ENCODE results near the gene VAV1. TPM values are rescaled to one million over a fixed set of nuclear protein-coding genes. Genes with fewer than 3 reads are reported as not detected.

Gene VAV1
- total and polyA plus RNA-seq, 9 of the 15 experiments (the other 6 are each of a cell fraction or from before 2014, with no cell fraction given): 0.46 to 20.1 (median 11.1) TPM

DNA sequence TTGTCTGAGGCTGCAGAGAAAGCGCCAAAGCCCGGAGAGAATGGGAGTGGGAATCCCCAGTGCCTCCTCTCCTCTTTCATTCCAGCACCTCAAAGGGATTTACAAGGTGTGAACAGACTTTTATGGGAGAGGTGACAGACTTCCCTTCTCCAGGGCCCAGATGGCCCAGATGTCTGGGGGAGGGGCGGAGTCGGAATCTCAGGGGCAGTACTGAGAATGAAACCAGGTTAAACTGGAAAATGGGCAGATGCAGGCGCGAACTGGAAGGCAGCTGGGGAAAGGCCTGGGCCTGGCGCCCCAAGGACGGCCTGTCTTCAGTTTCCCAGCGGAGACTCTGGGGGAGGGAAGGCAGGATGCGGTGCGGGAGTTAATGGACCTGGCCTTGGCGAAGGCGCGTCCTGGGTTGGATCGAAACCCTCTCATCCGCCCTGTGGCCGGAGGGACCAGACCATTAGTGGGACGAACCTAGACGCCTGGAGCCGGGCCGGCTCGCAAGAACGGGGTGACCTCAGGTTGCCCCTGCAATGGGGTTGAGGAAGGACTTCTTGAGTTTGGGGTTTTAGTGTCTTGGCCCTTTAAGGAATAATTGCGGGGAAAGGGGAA is 33.6 kb upstream of the VAV1 start (continued):
- TF ChIP-seq TSHZ1 (CRISPR knock-in tag; IDR thresholded peaks at IDR 0.05) (no peak), HDAC8 (tag; IDR thresholded peaks at IDR 0.05) (no peak), SRSF9 (IDR thresholded peaks at IDR 0.05; ENCODE audit: borderline replicate concordance, low read depth, low read length) (no peak), HIVEP1 (CRISPR knock-in tag; IDR thresholded peaks at IDR 0.05) (no peak), PHB (CRISPR knock-in tag; IDR thresholded peaks at IDR 0.05) (no peak), CAMTA2 (CRISPR knock-in tag; conservative IDR thresholded peaks at IDR 0.05) (no peak), HDGF (IDR thresholded peaks at IDR 0.05) (0 out of 2 replicates have a peak, but pooled peaks have one; percentile 13), BCOR (IDR thresholded peaks at IDR 0.05) (0 out of 2 replicates have a peak, but pooled peaks have one; percentile 7), BDP1 (IDR thresholded peaks at IDR 0.05; ENCODE audit: insufficient read depth, insufficient read length) (no peak), ZNF77 (CRISPR knock-in tag; IDR thresholded peaks at IDR 0.05) (no peak), ETV1 (tag; conservative IDR thresholded peaks at IDR 0.05; ENCODE audit: low read depth) (peak; percentile 52), KAT2B (IDR thresholded peaks at IDR 0.05; ENCODE audit: low read depth, low read length) (no peak), STAG1 (CRISPR knock-in tag; IDR thresholded peaks at IDR 0.05; ENCODE audit: borderline replicate concordance) (no peak), TAF1 (IDR thresholded peaks at IDR 0.05; ENCODE audit: control insufficient read depth, extremely low read depth, insufficient read depth, low read length, severe bottlenecking) (no peak), ZNF41 (CRISPR knock-in tag; conservative IDR thresholded peaks at IDR 0.05) (no peak), ELK3 (CRISPR knock-in tag; IDR thresholded peaks at IDR 0.05) (no peak)
- TF ChIP-seq, protein P1, sequence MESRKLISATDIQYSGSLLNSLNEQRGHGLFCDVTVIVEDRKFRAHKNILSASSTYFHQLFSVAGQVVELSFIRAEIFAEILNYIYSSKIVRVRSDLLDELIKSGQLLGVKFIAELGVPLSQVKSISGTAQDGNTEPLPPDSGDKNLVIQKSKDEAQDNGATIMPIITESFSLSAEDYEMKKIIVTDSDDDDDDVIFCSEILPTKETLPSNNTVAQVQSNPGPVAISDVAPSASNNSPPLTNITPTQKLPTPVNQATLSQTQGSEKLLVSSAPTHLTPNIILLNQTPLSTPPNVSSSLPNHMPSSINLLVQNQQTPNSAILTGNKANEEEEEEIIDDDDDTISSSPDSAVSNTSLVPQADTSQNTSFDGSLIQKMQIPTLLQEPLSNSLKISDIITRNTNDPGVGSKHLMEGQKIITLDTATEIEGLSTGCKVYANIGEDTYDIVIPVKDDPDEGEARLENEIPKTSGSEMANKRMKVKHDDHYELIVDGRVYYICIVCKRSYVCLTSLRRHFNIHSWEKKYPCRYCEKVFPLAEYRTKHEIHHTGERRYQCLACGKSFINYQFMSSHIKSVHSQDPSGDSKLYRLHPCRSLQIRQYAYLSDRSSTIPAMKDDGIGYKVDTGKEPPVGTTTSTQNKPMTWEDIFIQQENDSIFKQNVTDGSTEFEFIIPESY (CRISPR knock-in tag; IDR thresholded peaks at IDR 0.05): 0 out of 2 replicates have a peak, but pooled peaks have one; percentile 39
- TF ChIP-seq, protein P2, sequence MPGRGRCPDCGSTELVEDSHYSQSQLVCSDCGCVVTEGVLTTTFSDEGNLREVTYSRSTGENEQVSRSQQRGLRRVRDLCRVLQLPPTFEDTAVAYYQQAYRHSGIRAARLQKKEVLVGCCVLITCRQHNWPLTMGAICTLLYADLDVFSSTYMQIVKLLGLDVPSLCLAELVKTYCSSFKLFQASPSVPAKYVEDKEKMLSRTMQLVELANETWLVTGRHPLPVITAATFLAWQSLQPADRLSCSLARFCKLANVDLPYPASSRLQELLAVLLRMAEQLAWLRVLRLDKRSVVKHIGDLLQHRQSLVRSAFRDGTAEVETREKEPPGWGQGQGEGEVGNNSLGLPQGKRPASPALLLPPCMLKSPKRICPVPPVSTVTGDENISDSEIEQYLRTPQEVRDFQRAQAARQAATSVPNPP (IDR thresholded peaks at IDR 0.05; ENCODE audit: borderline replicate concordance, insufficient read depth, insufficient read length): no peak
- TF ChIP-seq, protein P3, sequence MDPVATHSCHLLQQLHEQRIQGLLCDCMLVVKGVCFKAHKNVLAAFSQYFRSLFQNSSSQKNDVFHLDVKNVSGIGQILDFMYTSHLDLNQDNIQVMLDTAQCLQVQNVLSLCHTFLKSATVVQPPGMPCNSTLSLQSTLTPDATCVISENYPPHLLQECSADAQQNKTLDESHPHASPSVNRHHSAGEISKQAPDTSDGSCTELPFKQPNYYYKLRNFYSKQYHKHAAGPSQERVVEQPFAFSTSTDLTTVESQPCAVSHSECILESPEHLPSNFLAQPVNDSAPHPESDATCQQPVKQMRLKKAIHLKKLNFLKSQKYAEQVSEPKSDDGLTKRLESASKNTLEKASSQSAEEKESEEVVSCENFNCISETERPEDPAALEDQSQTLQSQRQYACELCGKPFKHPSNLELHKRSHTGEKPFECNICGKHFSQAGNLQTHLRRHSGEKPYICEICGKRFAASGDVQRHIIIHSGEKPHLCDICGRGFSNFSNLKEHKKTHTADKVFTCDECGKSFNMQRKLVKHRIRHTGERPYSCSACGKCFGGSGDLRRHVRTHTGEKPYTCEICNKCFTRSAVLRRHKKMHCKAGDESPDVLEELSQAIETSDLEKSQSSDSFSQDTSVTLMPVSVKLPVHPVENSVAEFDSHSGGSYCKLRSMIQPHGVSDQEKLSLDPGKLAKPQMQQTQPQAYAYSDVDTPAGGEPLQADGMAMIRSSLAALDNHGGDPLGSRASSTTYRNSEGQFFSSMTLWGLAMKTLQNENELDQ (CRISPR knock-in tag; IDR thresholded peaks at IDR 0.05; ENCODE audit: borderline replicate concordance): 0 out of 2 replicates have a peak, but pooled peaks have one; percentile 43

Data from K562 (cell line).